ENCODE data around the gene MAGI2.

DNA sequence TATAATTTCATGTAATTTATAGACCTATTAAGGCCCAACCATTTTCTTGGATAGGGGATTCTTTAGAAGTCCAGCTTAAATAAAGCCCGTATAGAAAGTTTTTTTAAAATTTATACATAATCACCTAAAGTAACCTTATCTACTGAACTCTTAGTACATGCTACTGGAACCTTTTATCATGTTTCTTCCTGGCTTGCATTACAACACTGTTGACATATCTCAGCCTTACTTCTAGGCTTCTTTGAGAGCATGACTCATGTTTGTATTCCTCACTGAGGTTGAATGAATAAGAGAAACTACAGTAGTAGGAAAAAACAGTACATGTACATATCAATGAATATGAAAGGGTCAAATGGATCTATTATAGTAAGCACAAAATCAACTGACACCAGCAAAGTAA is 8.2 kb upstream of the MAGI2 start:
- TF ChIP-seq, protein P1, sequence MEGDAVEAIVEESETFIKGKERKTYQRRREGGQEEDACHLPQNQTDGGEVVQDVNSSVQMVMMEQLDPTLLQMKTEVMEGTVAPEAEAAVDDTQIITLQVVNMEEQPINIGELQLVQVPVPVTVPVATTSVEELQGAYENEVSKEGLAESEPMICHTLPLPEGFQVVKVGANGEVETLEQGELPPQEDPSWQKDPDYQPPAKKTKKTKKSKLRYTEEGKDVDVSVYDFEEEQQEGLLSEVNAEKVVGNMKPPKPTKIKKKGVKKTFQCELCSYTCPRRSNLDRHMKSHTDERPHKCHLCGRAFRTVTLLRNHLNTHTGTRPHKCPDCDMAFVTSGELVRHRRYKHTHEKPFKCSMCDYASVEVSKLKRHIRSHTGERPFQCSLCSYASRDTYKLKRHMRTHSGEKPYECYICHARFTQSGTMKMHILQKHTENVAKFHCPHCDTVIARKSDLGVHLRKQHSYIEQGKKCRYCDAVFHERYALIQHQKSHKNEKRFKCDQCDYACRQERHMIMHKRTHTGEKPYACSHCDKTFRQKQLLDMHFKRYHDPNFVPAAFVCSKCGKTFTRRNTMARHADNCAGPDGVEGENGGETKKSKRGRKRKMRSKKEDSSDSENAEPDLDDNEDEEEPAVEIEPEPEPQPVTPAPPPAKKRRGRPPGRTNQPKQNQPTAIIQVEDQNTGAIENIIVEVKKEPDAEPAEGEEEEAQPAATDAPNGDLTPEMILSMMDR (IDR thresholded peaks at IDR 0.05 in 4 of 5, conservative IDR thresholded peaks at IDR 0.05 in 1 of 5), result no peak
- TF ChIP-seq POLR2A (IDR thresholded peaks at IDR 0.05), result no peak
